ENCODE measurements around the gene HSPA1L. TPM values are rescaled to one million over a fixed set of nuclear protein-coding genes. Genes with fewer than 3 reads are reported as not detected.

HSPA1L gene
- total and polyA plus RNA-seq, 10 of the 15 experiments (the other 5 are each of a cell fraction or from before 2014, with no cell fraction given) = 0.69 to 2.5 (median 1.5) TPM

GRCh38 chr6:31777667-31778050 lies 37.4 kb downstream of the HSPA1L start:
- in situ Hi-C loops (cut with MboI) = no loop called here
- Histone ChIP-seq H3K27ac (ENCODE audit: control insufficient read depth, insufficient read depth) (0 out of 2 replicates have a peak overlapping the region, but pooled peaks have one; percentile 37), H3K4me1 (ENCODE audit: control insufficient read depth, insufficient read depth, low read length) (peaks cover 18% of the 10 kb centered on the region), H2AFZ (ENCODE audit: control insufficient read depth, low read depth, low read length) (no peak overlapping the region), H3K79me2 (ENCODE audit: control insufficient read depth, insufficient read depth, low read length) (no peaks in the 10 kb centered on the region), H3K4me2 (ENCODE audit: control insufficient read depth, insufficient read depth) (0 out of 2 replicates have a peak overlapping the region, but pooled peaks have one; percentile 62), H3K9me3 (replicated peaks; ENCODE audit: control insufficient read depth, insufficient read depth, low read length) (no peaks in the 10 kb centered on the region), H3K4me3 (no peak overlapping the region), H4K20me1 (ENCODE audit: control insufficient read depth, insufficient read depth) (no peaks in the 10 kb centered on the region), H3K36me3 (ENCODE audit: control insufficient read depth in 2 of 2, insufficient read depth in 2 of 2, low read length in 1 of 2) (peaks cover 0 to 34% of the 10 kb centered on the region in 2 experiments; a peak in 3 of 4 replicates), H3K9ac (ENCODE audit: control insufficient read depth, insufficient read depth, low read length) (no peak overlapping the region), H3K27me3 (replicated peaks in 1 of 2; ENCODE audit: control insufficient read depth in 2 of 2, insufficient read depth in 2 of 2, low read length in 1 of 2) (no peaks in the 10 kb centered on the region)
- no peak for TF ChIP-seq ZBTB33 (IDR thresholded peaks at IDR 0.05)
- TF ChIP-seq ZBTB4 (CRISPR knock-in tag; IDR thresholded peaks at IDR 0.05) = no peak
- TF ChIP-seq LARP7 (IDR thresholded peaks at IDR 0.05) = no peak
- no peak for TF ChIP-seq RAD51 (IDR thresholded peaks at IDR 0.05)
- no peak for TF ChIP-seq STAT3 (IDR thresholded peaks at IDR 0.05; ENCODE audit: low read depth, low read length)
- no peak for TF ChIP-seq HDAC2 (IDR thresholded peaks at IDR 0.05)
- no peak for TF ChIP-seq CTCF (IDR thresholded peaks at IDR 0.05 in 2 of 3, conservative IDR thresholded peaks at IDR 0.05 in 1 of 3; ENCODE audit: control insufficient read depth in 2 of 3, extremely low read depth in 1 of 3, insufficient read depth in 1 of 3, low read depth in 3 of 3, low read length in 3 of 3)
- TF ChIP-seq PML (IDR thresholded peaks at IDR 0.05; ENCODE audit: low read length) = no peak
- TF ChIP-seq RFX5 (IDR thresholded peaks at IDR 0.05; ENCODE audit: low read depth, low read length) = no peak
- 89% methylated on average over 5 of the region's 5 CpGs for WGBS (ENCODE audit: insufficient coverage, insufficient replicate concordance, low lambda C conversion rate, missing lambda C conversion rate)
- intact Hi-C loops (cut with micrococcal nuclease; ENCODE audit: unreplicated experiment) = loop anchor here (1.0 to 10.0 kb wide), 2 partner anchors 12 to 47 kb away; partner anchors contain the start of gene HSPA1B
- peak; percentile 7 for FAIRE-seq
- no TSS peak for BruUV-seq (replicated peaks)
- ChIA-PET CTCF (interaction anchor here (1.9 to 4.1 kb wide), 3 partner anchors 11 to 18 kb away, joined by 6 to 12 read pairs (median 8); partner anchors contain the start of gene VARS1), RAD21 (ENCODE audit: unreplicated experiment) (interaction anchor here (0.8 to 2.1 kb wide), 5 partner anchors 14 to 53 kb away, joined by 3 to 8 read pairs (median 5); partner anchors contain the start of gene VARS1), SMC1A (ENCODE audit: uncharacterized antibody, unreplicated experiment) (interaction anchor here (1.1 to 1.2 kb wide), 4 partner anchors 9 to 83 kb away, joined by 3 to 6 read pairs (median 4); partner anchors contain the start of gene VARS1), POLR2A (interaction anchor here (1.0 to 3.2 kb wide), 10 partner anchors 9 to 114 kb away, joined by 3 to 12 read pairs (median 6); partner anchors contain the start of genes HSPA1A, HSPA1L, LSM2 and VARS1)
- DNase-seq (ENCODE audit: low read depth, low spot score) = no peak
- ATAC-seq = no peak

Data from GM12878 (cell line).